ENCODE data around the gene PRRC2A.

DNA sequence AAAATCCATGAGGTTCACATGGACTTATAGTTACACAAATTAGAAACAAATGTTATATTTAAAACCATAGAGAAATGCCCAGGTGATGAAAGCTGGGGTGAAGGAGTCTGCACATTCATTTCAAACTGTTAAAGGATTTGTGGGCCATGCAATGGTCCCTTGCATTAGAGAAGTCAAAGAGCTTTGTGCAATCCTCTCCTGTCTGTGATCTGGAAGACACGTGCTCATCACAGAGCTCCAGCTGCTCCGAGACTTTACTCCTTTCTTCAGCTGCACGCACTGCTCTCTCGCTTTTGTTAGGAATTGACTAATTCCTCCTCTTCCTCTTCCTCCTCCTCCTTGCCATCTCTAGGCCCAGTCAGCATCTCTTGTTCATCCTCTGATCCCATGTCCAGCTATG, 9.5 kb upstream of the PRRC2A start:
- no peak for TF ChIP-seq POLR2A (IDR thresholded peaks at IDR 0.05)
- TF ChIP-seq, protein P1, sequence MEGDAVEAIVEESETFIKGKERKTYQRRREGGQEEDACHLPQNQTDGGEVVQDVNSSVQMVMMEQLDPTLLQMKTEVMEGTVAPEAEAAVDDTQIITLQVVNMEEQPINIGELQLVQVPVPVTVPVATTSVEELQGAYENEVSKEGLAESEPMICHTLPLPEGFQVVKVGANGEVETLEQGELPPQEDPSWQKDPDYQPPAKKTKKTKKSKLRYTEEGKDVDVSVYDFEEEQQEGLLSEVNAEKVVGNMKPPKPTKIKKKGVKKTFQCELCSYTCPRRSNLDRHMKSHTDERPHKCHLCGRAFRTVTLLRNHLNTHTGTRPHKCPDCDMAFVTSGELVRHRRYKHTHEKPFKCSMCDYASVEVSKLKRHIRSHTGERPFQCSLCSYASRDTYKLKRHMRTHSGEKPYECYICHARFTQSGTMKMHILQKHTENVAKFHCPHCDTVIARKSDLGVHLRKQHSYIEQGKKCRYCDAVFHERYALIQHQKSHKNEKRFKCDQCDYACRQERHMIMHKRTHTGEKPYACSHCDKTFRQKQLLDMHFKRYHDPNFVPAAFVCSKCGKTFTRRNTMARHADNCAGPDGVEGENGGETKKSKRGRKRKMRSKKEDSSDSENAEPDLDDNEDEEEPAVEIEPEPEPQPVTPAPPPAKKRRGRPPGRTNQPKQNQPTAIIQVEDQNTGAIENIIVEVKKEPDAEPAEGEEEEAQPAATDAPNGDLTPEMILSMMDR (IDR thresholded peaks at IDR 0.05 in 8 of 11, conservative IDR thresholded peaks at IDR 0.05 in 3 of 11) = no peak
